Keratinocyte (primary cell): ENCODE measurements around the gene PAX7. TPM values are rescaled to one million over a fixed set of nuclear protein-coding genes. Genes with fewer than 3 reads are reported as not detected.

Experiments used
- DNase-seq: peaks from one replicate; pipeline ENCODE4 v3.0.0-alpha.2; 2011; ENCODE audit warnings: low read depth, missing footprints, low spot score
- FAIRE-seq: peaks from 2 replicates; lab custom pipeline; 2011; peaks lifted over from hg19 to GRCh38; lab: Jason Lieb, UNC
- H2AFZ ChIP-seq: 2 replicates; pipeline ENCODE4 v1.6.0; 2012; ENCODE audit warnings: low read length, control low read depth, inconsistent platforms; ENCODE audit not compliant: control insufficient read depth
- H3K27ac ChIP-seq: 2 replicates; pipeline ENCODE4 v1.5.1; 2011; ENCODE audit warnings: low read length; ENCODE audit not compliant: control insufficient read depth, insufficient read depth
- H3K27me3 ChIP-seq: 3 replicates; pipeline ENCODE4 v1.6.0; 2011; ENCODE audit warnings: low read length; ENCODE audit not compliant: control insufficient read depth, insufficient read depth; ENCODE audit errors: extremely low read depth
- H3K36me3 ChIP-seq, 2 experiments: 2 replicates in 1 of 2; 3 replicates in 1 of 2; pipeline ENCODE4 v1.5.1; 2011; ENCODE audit warnings: low read length in 2 of 2, mild to moderate bottlenecking in 1 of 2; ENCODE audit not compliant: control insufficient read depth in 2 of 2, insufficient read depth in 2 of 2; ENCODE audit errors: extremely low read depth in 1 of 2
- H3K4me1 ChIP-seq: 3 replicates; pipeline ENCODE4 v1.5.1; 2011; ENCODE audit warnings: low read length; ENCODE audit not compliant: control insufficient read depth, insufficient read depth; ENCODE audit errors: extremely low read depth
- H3K4me2 ChIP-seq: 3 replicates; pipeline ENCODE4 v1.6.0; 2011; ENCODE audit warnings: low read depth, low read length; ENCODE audit not compliant: control insufficient read depth, insufficient read depth; ENCODE audit errors: extremely low read depth
- H3K4me3 ChIP-seq, 3 experiments: fragments of 200-600 bp in 1 of 3; sonication (generic) in 1 of 3; 2 replicates in 2 of 3; 3 replicates in 1 of 3; pipeline ENCODE4 v1.5.1; 2011 to 2016; ENCODE audit warnings: low read length in 3 of 3, mild to moderate bottlenecking in 3 of 3, control low read depth in 2 of 3, inconsistent platforms in 1 of 3, low read depth in 1 of 3, mixed read lengths in 1 of 3, mixed run types in 1 of 3, moderate library complexity in 1 of 3; ENCODE audit not compliant: control insufficient read depth in 2 of 3, insufficient read depth in 2 of 3; ENCODE audit errors: extremely low read depth in 1 of 3
- H3K79me2 ChIP-seq: 2 replicates; pipeline ENCODE4 v1.6.0; 2012; ENCODE audit warnings: low read length; ENCODE audit not compliant: control insufficient read depth, insufficient read depth
- H3K9ac ChIP-seq: 3 replicates; pipeline ENCODE4 v1.6.0; 2011; ENCODE audit warnings: low read length; ENCODE audit not compliant: control insufficient read depth, insufficient read depth; ENCODE audit errors: extremely low read depth
- H3K9me1 ChIP-seq: 3 replicates; pipeline ENCODE4 v1.6.0; 2011; ENCODE audit warnings: low read length; ENCODE audit not compliant: control insufficient read depth, insufficient read depth; ENCODE audit errors: extremely low read depth
- H3K9me3 ChIP-seq: 2 replicates; pipeline ENCODE4 v1.5.1; 2012; ENCODE audit warnings: low read depth, low read length; ENCODE audit not compliant: control insufficient read depth
- H4K20me1 ChIP-seq: 3 replicates; pipeline ENCODE4 v1.6.0; 2011; ENCODE audit warnings: low read length; ENCODE audit not compliant: control insufficient read depth, insufficient read depth; ENCODE audit errors: extremely low read depth
- EZH2 ChIP-seq: IDR thresholded peaks from one replicate; pipeline ENCODE4 v1.6.1; 2012; ENCODE audit warnings: inconsistent platforms, mild to moderate bottlenecking, low read length, moderate library complexity
- dilution Hi-C: fragments of 300-500 bp; cut with MboI; formaldehyde crosslinking; loops from one replicate; pipeline ENCODE4 v1.7.0; 2020; ENCODE audit warnings: low sequenced_read_pairs; ENCODE audit not compliant: extremely low pct_ligation_motif_present
- polyA plus RNA-seq, 5 experiments: library from polyadenylated mRNA; depleted of rRNA in 3 of 5; stranded (reverse) in 3 of 5; stranded (forward) in 1 of 5; unstranded in 1 of 5; fragments of >200 nt; gene quantifications; 1 replicate in 1 of 5; 2 replicates in 3 of 5; 3 replicates in 1 of 5; pipeline versions ENCODE4 v1.2.1 to v1.2.3, GENCODE V29; 2011 to 2012; ENCODE audit warnings: missing spikeins in 2 of 5, low read depth in 1 of 5, low replicate concordance in 1 of 5
- TF ChIP-seq, protein P1 (sequence below), 3 experiments: IDR thresholded peaks in 1 of 3; conservative IDR thresholded peaks in 1 of 3; optimal IDR thresholded peaks in 1 of 3; 2 replicates in 2 of 3; 3 replicates in 1 of 3; pipeline versions ENCODE3 to v1.5.1; 2011; ENCODE audit warnings: low read length in 3 of 3, mild to moderate bottlenecking in 3 of 3, moderate library complexity in 2 of 3, control low read depth in 1 of 3, inconsistent platforms in 1 of 3; ENCODE audit not compliant: insufficient read depth in 2 of 3; ENCODE audit errors: extremely low read depth in 1 of 3

The PAX7 gene
- polyA plus RNA-seq, 1 donor (not counting 4 experiments of a cell fraction or from before 2014, with no cell fraction given): not detected

DNA sequence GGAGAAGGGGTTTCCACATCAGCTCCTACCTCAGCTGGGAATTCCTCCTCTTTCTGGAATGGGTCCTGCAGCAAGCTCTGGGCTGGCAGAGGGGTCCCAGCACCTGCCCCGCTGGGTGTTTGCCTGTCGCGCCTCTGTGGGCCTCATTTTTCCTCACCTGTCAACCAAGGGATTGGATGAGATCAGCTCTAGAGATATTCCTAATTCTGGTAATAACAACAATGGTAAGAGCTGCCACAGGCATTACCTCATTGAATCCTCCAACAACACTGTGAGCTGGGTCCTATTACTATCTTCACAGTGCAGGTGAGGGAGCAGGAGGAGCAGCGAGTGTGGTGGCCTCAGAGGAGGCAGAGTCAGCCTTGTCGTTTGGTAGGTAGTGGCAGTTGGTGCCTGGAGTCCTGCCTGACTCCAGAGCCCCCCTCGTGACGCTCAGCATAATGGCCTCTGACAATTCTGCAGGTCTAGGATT lies 23.3 kb upstream of the PAX7 start:
- Histone ChIP-seq H3K27me3 (peaks cover 8% of the 10 kb centered on the region), H3K9me3 (no peaks in the 10 kb centered on the region), H2AFZ (no peak overlapping the region), H4K20me1 (no peaks in the 10 kb centered on the region), H3K9ac (no peak overlapping the region), H3K9me1 (no peaks in the 10 kb centered on the region), H3K27ac (no peak overlapping the region), H3K4me3 (no peak overlapping the region), H3K4me1 (no peaks in the 10 kb centered on the region), H3K79me2 (no peaks in the 10 kb centered on the region), H3K36me3 (no peaks in the 10 kb centered on the region), H3K4me2 (no peak overlapping the region)
- dilution Hi-C loops: no loop called here
- no peak for DNase-seq
- FAIRE-seq: no peak
- TF ChIP-seq EZH2: no peak
- TF ChIP-seq, protein P1, sequence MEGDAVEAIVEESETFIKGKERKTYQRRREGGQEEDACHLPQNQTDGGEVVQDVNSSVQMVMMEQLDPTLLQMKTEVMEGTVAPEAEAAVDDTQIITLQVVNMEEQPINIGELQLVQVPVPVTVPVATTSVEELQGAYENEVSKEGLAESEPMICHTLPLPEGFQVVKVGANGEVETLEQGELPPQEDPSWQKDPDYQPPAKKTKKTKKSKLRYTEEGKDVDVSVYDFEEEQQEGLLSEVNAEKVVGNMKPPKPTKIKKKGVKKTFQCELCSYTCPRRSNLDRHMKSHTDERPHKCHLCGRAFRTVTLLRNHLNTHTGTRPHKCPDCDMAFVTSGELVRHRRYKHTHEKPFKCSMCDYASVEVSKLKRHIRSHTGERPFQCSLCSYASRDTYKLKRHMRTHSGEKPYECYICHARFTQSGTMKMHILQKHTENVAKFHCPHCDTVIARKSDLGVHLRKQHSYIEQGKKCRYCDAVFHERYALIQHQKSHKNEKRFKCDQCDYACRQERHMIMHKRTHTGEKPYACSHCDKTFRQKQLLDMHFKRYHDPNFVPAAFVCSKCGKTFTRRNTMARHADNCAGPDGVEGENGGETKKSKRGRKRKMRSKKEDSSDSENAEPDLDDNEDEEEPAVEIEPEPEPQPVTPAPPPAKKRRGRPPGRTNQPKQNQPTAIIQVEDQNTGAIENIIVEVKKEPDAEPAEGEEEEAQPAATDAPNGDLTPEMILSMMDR (optimal IDR thresholded peaks at IDR 0.05 in 1 of 3, IDR thresholded peaks at IDR 0.05 in 1 of 3, conservative IDR thresholded peaks at IDR 0.05 in 1 of 3; ENCODE audit: extremely low read depth in 1 of 3, insufficient read depth in 2 of 3, low read length in 3 of 3): no peak

DNA sequence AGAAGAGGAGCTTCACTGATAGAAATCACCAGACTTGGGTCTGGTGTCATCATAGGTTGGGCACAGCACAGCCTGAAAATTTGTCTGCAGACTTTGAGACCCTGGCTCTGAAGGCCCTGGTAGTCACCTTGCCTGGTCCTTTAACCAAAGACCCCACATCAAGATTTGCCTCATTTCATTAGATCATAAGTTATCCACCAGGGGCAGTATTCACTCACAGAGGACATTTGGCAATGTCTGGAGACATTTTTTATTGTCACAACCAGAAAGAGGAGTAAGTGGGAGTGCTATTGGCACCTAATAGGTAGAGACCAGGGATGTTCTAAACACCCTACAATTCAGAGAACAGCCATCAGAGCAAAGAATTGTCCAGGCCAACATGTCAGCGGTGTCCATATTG lies 22.1 kb upstream of the PAX7 start:
- dilution Hi-C loops: no loop called here

More for the DNA sequence above, 22.1 kb upstream of the PAX7 start:
- DNase-seq (no peak), FAIRE-seq (no peak)
- TF ChIP-seq EZH2: no peak
- TF ChIP-seq, protein P1 (optimal IDR thresholded peaks at IDR 0.05 in 1 of 3, IDR thresholded peaks at IDR 0.05 in 1 of 3, conservative IDR thresholded peaks at IDR 0.05 in 1 of 3; ENCODE audit: extremely low read depth in 1 of 3, insufficient read depth in 2 of 3, low read length in 3 of 3): peak in 1 of 3 experiments; percentile 12
- Histone ChIP-seq H3K9me1 (no peaks in the 10 kb centered on the region), H3K4me3 (no peak overlapping the region), H2AFZ (no peak overlapping the region), H3K4me2 (no peak overlapping the region), H3K9ac (no peak overlapping the region), H3K9me3 (no peaks in the 10 kb centered on the region), H4K20me1 (no peaks in the 10 kb centered on the region), H3K36me3 (no peaks in the 10 kb centered on the region), H3K4me1 (no peaks in the 10 kb centered on the region), H3K27me3 (peaks cover 9% of the 10 kb centered on the region), H3K27ac (no peak overlapping the region), H3K79me2 (no peaks in the 10 kb centered on the region)
